MCF 10A (cell line): ENCODE results near the gene RFXANK. TPM values are rescaled to one million over a fixed set of nuclear protein-coding genes. Genes with fewer than 3 reads are reported as not detected.

Experiments
- BruUV-seq: library from RNA; stranded (reverse); fragments of 400-500 nt; replicated peaks from 2 replicates; lab custom pipeline; 2021; lab: Mats Ljungman, UMichigan
- CTCF ChIA-PET: fragments of 300-600 bp; sonication (Branson Sonifier 250); formaldehyde crosslinking; extraction: SDS; loops from one replicate; lab custom pipeline; 2021; ENCODE audit warnings: antibody characterized with exemption, inconsistent platforms; lab: Yijun Ruan, JAX
- POLR2A ChIA-PET: fragments of 300-600, 350-650 bp; sonication (Branson Sonifier 250); formaldehyde crosslinking; extraction: SDS; loops from one replicate; lab custom pipeline; 2020; ENCODE audit warnings: antibody characterized with exemption, inconsistent platforms; lab: Yijun Ruan, JAX
- DNase-seq: peaks from one replicate; pipeline ENCODE4 v3.0.0-alpha.2; 2018; ENCODE audit not compliant: unreplicated experiment
- H3K27ac Mint-ChIP-seq: one replicate; pipeline ENCODE4 v1.8.0; 2022; ENCODE audit warnings: mild to moderate bottlenecking, low read depth, mixed read lengths; ENCODE audit not compliant: unreplicated experiment
- H3K27me3 Mint-ChIP-seq: one replicate; pipeline ENCODE4 v1.8.0; 2022; ENCODE audit warnings: mixed read lengths; ENCODE audit not compliant: insufficient read depth, unreplicated experiment
- H3K36me3 Mint-ChIP-seq: one replicate; pipeline ENCODE4 v1.8.0; 2022; ENCODE audit warnings: mild to moderate bottlenecking, moderate library complexity, mixed read lengths; ENCODE audit not compliant: insufficient read depth, unreplicated experiment
- H3K4me1 Mint-ChIP-seq: one replicate; pipeline ENCODE4 v1.8.0; 2022; ENCODE audit warnings: mixed read lengths; ENCODE audit not compliant: insufficient read depth, unreplicated experiment
- H3K4me3 Mint-ChIP-seq: one replicate; pipeline ENCODE4 v1.8.0; 2022; ENCODE audit warnings: mild to moderate bottlenecking, moderate library complexity, mixed read lengths; ENCODE audit not compliant: unreplicated experiment
- H3K9me3 Mint-ChIP-seq: one replicate; pipeline ENCODE4 v1.8.0; 2022; ENCODE audit warnings: mixed read lengths; ENCODE audit not compliant: unreplicated experiment
- intact Hi-C: fragments of 100-400 bp; cut with micrococcal nuclease; formaldehyde crosslinking; loops from 2 replicates; pipeline ENCODE4 v1.14.1; 2022
- total RNA-seq: library from RNA; stranded (reverse); gene quantifications from 2 replicates; pipeline ENCODE4 v1.2.3, GENCODE V29; 2022
- TF ChIP-seq, protein P1 (sequence below): fragments of 200-600 bp; IDR thresholded peaks from one replicate; pipeline ENCODE4 v1.8.0; 2022; ENCODE audit warnings: antibody characterized with exemption, mild to moderate bottlenecking; ENCODE audit not compliant: unreplicated experiment

RFXANK gene
- total RNA-seq, 1 experiment from 2014 or later: 118 TPM

DNA sequence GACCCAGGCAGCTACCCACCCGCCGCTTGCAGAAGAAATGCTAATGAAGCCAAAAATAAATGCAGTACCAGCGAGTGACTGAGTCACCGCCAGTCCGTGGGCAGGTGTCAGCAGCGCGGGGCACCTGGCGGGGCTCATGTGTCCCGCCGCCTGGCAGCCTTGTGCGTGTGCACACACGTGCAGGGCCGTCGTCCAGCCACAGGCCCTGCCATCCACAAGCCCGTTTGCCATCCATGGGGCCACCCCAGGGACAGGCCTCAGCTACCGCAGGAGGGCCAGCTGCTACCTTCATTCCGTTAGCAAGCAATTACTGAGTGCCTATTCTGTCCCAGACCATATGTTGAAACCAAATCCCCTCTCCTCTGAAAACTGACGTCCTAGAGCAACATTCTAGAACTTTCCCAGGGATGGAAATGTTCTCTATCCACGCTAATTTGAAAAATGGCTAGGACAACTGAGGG is 40.2 kb downstream of the RFXANK start:
- no peak overlapping the region for H3K4me3 Mint-ChIP-seq
- TF ChIP-seq, protein P1, sequence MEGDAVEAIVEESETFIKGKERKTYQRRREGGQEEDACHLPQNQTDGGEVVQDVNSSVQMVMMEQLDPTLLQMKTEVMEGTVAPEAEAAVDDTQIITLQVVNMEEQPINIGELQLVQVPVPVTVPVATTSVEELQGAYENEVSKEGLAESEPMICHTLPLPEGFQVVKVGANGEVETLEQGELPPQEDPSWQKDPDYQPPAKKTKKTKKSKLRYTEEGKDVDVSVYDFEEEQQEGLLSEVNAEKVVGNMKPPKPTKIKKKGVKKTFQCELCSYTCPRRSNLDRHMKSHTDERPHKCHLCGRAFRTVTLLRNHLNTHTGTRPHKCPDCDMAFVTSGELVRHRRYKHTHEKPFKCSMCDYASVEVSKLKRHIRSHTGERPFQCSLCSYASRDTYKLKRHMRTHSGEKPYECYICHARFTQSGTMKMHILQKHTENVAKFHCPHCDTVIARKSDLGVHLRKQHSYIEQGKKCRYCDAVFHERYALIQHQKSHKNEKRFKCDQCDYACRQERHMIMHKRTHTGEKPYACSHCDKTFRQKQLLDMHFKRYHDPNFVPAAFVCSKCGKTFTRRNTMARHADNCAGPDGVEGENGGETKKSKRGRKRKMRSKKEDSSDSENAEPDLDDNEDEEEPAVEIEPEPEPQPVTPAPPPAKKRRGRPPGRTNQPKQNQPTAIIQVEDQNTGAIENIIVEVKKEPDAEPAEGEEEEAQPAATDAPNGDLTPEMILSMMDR: no peak
- BruUV-seq: no TSS peak
- no peaks in the 10 kb centered on the region for H3K4me1 Mint-ChIP-seq
- intact Hi-C loops: no loop called here
- ChIA-PET POLR2A (no interaction called here), CTCF (interaction anchor here (1.1 kb wide), 1 partner anchor 258 kb away, joined by 3 read pairs; no protein-coding TSS in a partner anchor)
- H3K27ac Mint-ChIP-seq: no peak overlapping the region
- H3K9me3 Mint-ChIP-seq: no peaks in the 10 kb centered on the region
- H3K27me3 Mint-ChIP-seq: peaks cover 18% of the 10 kb centered on the region
- DNase-seq: no peak
- H3K36me3 Mint-ChIP-seq: no peaks in the 10 kb centered on the region

DNA sequence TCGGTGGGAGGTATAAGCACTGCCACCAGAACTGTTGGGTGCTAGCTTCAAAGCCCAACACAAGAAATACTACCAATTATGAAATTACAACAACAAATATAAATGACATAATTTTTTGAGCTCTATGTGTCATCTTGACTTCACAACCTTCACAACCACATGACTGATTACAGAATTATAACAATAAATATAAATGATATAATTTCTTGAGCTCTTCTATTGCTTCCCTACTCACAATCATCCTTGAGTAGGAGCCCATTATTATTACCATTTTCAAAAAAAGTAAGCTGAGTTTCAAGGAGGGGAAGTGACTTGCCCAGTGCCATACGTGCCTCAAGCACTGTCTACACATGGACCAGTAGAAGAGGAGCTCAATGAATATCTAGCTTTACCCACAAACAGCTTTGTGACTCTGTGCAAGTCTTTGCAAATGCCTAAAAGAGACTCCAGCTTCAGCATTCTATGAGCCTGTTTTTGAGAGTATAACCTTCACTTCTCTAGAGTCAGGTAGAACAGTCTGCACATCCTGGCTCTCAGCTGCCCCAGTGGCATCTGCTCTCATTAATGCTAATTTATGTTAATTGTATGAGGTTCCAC is 42.3 kb downstream of the RFXANK start:
- TF ChIP-seq, protein P1: no peak
- Mint-ChIP-seq H3K36me3 (no peaks in the 10 kb centered on the region), H3K27ac (no peak overlapping the region), H3K4me3 (no peak overlapping the region), H3K9me3 (no peaks in the 10 kb centered on the region), H3K4me1 (no peaks in the 10 kb centered on the region), H3K27me3 (peaks cover 12% of the 10 kb centered on the region)
- intact Hi-C loops: no loop called here
- no TSS peak for BruUV-seq
- POLR2A ChIA-PET: no interaction called here
- CTCF ChIA-PET: interaction anchor here (0.8 to 1.0 kb wide), 3 partner anchors 59 to 256 kb away, joined by 3 to 7 read pairs (median 5); no protein-coding TSS in a partner anchor
- DNase-seq: no peak

DNA sequence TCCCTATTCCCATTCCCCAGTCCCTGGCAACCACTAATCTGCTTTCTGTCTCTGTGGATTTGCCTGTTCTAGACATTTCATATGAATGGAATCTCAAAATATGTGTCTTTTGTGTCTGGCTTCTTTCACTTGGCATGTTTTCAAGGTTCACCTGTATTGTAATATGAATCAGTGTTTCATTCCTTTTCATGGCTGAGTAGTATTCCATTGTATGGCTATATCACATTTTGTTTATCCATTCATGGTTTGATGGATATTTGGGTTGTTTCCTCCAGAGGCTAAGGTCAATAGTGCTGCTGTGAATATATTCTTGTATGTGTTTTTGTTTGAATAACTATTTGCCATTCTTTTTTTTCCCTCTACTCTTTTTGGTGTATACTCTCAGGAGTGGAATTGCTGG is 44.1 kb downstream of the RFXANK start:
- Mint-ChIP-seq H3K36me3 (no peaks in the 10 kb centered on the region), H3K9me3 (no peaks in the 10 kb centered on the region), H3K27me3 (peaks cover 22% of the 10 kb centered on the region), H3K4me3 (no peak overlapping the region), H3K27ac (no peak overlapping the region), H3K4me1 (no peaks in the 10 kb centered on the region)
- CTCF ChIA-PET: no interaction called here
- no TSS peak for BruUV-seq
- TF ChIP-seq, protein P1: no peak
- POLR2A ChIA-PET: no interaction called here
- DNase-seq: no peak
- intact Hi-C loops: no loop called here

DNA sequence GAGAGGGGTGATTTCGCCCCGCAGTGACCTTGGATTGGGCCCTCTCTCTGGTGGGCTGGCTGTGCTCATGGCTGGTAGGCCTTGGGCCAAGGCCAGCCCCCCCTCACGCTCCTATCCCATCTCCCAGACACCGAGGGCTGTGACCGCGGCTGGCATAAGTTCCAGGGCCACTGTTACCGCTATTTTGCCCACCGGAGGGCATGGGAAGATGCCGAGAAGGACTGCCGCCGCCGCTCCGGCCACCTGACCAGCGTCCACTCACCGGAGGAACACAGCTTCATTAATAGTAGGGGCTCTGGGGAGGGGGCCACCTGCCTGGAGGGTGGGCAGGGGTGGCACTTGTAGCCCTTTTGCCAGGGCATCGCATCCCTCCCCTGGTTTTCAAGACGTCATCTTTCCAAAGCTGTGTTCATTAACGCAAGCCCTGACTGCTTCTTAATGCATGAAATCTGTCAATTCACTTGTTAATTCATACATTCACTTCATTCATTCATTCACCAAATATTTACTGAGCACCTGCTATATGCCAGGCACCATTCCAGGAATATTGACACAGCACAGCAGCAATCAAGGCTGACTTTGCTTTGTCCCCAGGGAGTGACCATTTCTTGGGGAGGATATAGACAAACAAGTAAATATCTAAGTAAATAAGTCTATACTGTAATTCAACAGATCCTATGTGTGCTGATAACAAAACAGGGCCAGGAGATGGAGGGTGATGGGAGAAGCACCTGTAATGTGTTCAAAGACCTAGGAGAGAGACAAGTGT is 46.3 kb downstream of the RFXANK start:
- Mint-ChIP-seq H3K9me3 (no peaks in the 10 kb centered on the region), H3K4me3 (no peak overlapping the region), H3K27ac (no peak overlapping the region), H3K4me1 (no peaks in the 10 kb centered on the region), H3K27me3 (peaks cover 22% of the 10 kb centered on the region), H3K36me3 (no peaks in the 10 kb centered on the region)
- DNase-seq: no peak
- ChIA-PET POLR2A (no interaction called here), CTCF (no interaction called here)
- BruUV-seq: no TSS peak
- intact Hi-C loops: no loop called here
- TF ChIP-seq, protein P1: no peak
